ENCODE measurements around the gene SYNDIG1. TPM values are rescaled to one million over a fixed set of nuclear protein-coding genes. Genes with fewer than 3 reads are reported as not detected.

SYNDIG1 gene
- total RNA-seq, 1 experiment from 2014 or later, result 5.4 TPM

- DNase-seq, result no peak
These were observed 3.7 kb upstream of the SYNDIG1 start for GRCh38 chr20:24465730-24466129.

More at GRCh38 chr20:24465730-24466129, 3.7 kb upstream of the SYNDIG1 start:
- Histone ChIP-seq H4K5ac (ENCODE audit: insufficient read length, low read depth, low read length) (no peak overlapping the region), H2BK120ac (ENCODE audit: low read depth, low read length, poor library complexity, severe bottlenecking) (no peak overlapping the region), H3K9me3 (ENCODE audit: control insufficient read depth, low read depth, low read length) (no peaks in the 10 kb centered on the region), H3K23ac (ENCODE audit: insufficient read length, low read depth, low read length) (no peak overlapping the region), H4K20me1 (ENCODE audit: control insufficient read depth, insufficient read depth, insufficient read length) (no peaks in the 10 kb centered on the region), H3K14ac (ENCODE audit: insufficient read depth, low read length) (no peak overlapping the region), H3T11ph (ENCODE audit: low read length) (no peak overlapping the region), H2BK20ac (ENCODE audit: low read depth, low read length, poor library complexity, severe bottlenecking) (no peak overlapping the region), H4K91ac (ENCODE audit: insufficient read length, low read depth, low read length) (no peak overlapping the region), H3K79me1 (ENCODE audit: insufficient read depth, low read depth, low read length, poor library complexity, severe bottlenecking) (no peaks in the 10 kb centered on the region), H3K9ac (ENCODE audit: extremely low read depth, insufficient read length, low read length) (no peak overlapping the region), H2AK5ac (ENCODE audit: insufficient read length, low read length) (no peak overlapping the region), H3K4ac (ENCODE audit: low read depth, low read length) (no peak overlapping the region), H3K23me2 (ENCODE audit: insufficient read length, low read depth, low read length, poor library complexity, severe bottlenecking) (peaks cover 21% of the 10 kb centered on the region), H2BK12ac (ENCODE audit: insufficient read length, low read depth, low read length) (no peak overlapping the region), H2BK15ac (ENCODE audit: low read depth, low read length) (no peak overlapping the region), H2AFZ (ENCODE audit: low read length) (no peak overlapping the region), H3K18ac (ENCODE audit: insufficient read length, low read depth, low read length) (no peak overlapping the region), H3K56ac (ENCODE audit: insufficient read length, low read depth, low read length) (no peak overlapping the region), H4K8ac (replicated peaks; ENCODE audit: insufficient read length, low read depth, low read length) (no peak overlapping the region), H3K79me2 (ENCODE audit: insufficient read depth, low read length) (no peaks in the 10 kb centered on the region), H3K4me1 (ENCODE audit: insufficient read depth, low read length) (peaks cover 27% of the 10 kb centered on the region; the same call in 1 of the 2 replicates), H3K4me2 (ENCODE audit: insufficient read depth, insufficient read length, low read length) (no peak overlapping the region), H3K27me3 (ENCODE audit: insufficient read depth, low read length) (peaks cover 8% of the 10 kb centered on the region; the same call in 1 of the 2 replicates), H3K27ac (ENCODE audit: insufficient read length, low read depth, low read length) (no peak overlapping the region), H2BK5ac (ENCODE audit: insufficient read length, low read length) (no peak overlapping the region)
- H3K9me3 Mint-ChIP-seq, result no peaks in the 10 kb centered on the region; a peak in 3 of 5 replicates
- no peaks in the 10 kb centered on the region; a peak in 1 of 7 replicates for H3K36me3 Mint-ChIP-seq (ENCODE audit: insufficient read depth in 1 of 3, low read depth in 3 of 3)
- no peak overlapping the region for H3K27ac Mint-ChIP-seq
- H3K4me3 Mint-ChIP-seq, result no peak overlapping the region
- no peak for TF ChIP-seq CTCF (conservative IDR thresholded peaks at IDR 0.05)
- WGBS (ENCODE audit: extremely low coverage, insufficient read length, low lambda C conversion rate), result no CpG with 5 or more reads among the region's 3 CpGs
- H3K27me3 Mint-ChIP-seq (ENCODE audit: low read depth), result peaks cover 60% of the 10 kb centered on the region
- peaks cover 58 to 64% of the 10 kb centered on the region in 2 experiments for H3K4me1 Mint-ChIP-seq
